Measurements from ENCODE around the gene SEMA3E.
"Not testable (repeated sequence)": the region's sequence is repeated elsewhere in the genome, so short reads cannot be mapped to it uniquely, and the experiment has no call there.

The SEMA3E gene

DNA sequence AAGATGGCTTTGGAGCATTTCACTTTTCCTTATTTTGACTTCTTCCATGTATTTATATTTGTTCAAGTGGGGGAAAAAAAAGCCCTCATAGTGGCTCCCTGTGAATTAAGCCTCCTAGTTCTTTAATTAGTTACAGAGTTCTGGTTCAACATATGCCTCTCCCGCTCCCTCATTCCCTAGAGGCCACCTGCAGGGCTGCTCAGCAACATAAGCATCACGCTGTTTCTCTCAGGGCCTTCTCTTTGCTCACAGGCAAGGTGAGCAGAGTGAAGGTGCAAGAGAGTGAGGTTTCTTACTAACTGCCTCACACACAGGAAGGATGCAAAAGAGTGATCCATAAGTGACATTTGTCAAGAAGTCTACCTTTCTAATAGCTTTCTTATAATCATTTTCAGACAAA lies 196.7 kb downstream of the SEMA3E start:
- no peak for DNase-seq (ENCODE audit: low spot score)

- no peak for DNase-seq (ENCODE audit: low spot score)
Observed at GRCh38 chr7:83451501-83452045, 197.4 kb downstream of the SEMA3E start.

DNA sequence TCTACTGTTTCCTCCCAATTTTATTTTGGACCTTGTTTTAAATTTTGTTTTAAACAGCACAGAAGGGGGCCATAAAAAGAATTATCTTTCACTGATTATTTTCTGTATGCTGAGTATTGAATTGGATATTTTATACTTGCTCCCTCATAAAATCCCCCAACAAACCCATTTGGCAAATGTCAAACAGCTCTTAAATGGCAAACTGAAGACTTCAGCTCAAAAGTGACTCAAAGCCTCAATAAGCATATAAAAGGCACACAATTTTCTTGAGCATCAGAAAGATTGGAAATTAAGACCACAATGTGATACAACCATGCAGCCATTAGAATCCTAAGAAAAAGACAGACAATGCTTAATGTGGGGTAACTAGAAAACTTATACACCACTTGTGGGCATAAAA lies 199.2 kb downstream of the SEMA3E start:
- DNase-seq (ENCODE audit: low spot score) = no peak

GRCh38 chr7:83447681-83448080 lies 201.3 kb downstream of the SEMA3E start:
- no peak for DNase-seq (ENCODE audit: low spot score)

- DNase-seq (ENCODE audit: low spot score) = no peak
Observed at GRCh38 chr7:83446102-83446669, 202.8 kb downstream of the SEMA3E start.

DNA sequence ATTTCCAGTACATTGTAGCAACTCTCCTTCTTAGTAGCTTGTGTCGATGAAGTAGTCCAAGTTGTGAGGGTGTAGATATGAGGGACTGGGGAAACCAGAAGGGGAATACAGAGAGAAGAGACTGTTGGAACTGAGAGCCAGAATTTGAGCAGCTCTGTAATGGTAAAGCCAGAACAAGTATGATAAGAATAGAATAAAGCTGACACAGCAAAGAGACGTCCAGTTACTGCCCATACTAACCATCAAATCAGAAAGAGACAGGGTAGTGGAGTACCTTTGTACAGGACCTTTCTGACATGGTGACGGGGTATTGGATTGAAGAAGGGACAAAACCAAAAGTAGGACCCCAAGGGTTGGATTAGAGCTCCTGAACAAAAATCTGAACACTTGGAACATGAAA lies 206.0 kb downstream of the SEMA3E start:
- no peak for DNase-seq (ENCODE audit: low spot score)

DNA sequence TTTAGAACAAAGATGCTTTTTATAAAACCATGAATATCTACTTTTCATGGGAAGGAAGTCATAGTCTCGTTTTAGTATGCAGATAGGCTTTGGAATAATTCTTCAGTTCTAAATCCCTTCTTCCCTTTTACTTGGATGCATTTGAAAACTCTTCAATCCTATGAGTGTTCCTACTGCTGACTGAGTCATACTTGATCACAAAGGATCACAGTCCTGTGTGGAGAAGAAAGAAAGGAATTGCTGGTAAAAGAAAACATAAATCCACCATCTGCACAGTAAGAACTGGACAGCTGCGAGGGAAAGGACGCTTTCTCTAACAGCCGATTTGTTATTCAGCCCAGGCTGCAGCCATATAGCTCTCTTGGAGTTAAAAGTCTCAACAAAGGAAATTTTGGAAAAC lies 209.9 kb downstream of the SEMA3E start:
- no peak for DNase-seq (ENCODE audit: low spot score)

DNA sequence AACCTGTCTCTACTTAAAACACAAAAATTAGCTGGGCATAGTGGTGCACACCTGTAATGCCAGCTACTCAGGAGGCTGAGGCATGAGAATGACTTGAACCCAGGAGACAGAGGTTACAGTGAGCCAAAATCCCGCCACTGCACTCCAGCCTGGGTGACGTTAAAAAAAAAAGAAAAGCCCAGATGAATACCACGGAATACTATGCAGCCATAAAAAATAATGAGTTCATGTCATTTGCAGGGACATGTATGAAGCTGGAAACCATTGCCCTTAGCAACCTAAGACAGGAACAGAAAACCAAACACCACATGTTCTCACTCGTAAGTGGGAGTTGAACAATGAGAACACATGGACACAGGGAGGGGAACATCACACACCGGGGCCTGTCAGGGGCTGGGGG lies 218.7 kb downstream of the SEMA3E start:
- not testable (repeated sequence) for DNase-seq (ENCODE audit: low spot score)

DNA sequence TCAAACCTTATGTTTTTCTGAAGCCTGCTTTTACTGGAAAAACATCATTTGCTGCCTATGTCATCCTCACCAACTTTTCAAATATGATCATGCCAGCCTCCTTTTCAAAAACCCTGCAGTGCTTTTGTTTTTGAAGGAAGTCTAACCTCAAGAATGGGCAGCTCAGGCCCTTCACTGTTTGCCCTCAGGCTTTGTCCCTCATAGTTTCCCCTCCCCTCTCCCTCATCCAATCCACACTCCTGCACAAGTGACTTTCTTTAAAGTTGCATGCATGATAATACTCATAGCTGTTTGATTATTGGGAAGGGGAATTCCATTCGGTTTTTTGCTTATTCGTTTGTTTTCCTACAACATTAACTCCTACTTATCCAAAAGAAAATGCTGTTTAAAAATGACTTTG lies 219.4 kb downstream of the SEMA3E start:
- no peak for DNase-seq (ENCODE audit: low spot score)

DNA sequence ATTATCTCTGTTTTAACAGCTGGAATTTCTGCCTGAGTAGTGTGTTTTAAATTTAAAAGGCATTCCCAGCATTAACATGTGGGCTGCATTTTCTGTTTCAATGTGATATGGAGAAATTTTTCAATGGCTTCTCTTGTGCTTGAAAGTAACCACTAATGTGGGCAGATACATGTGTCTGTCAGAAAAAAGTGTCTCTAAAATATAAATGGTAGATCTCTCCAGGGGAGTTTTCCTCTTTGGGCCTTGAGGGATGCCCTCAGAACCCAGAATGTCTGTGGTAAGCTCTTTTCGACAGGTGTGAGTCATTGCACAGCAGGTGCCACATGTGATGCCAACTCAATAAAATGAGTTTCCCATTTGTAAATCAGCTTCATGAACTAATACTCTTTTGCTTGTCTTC lies 221.1 kb downstream of the SEMA3E start:
- no peak for DNase-seq (ENCODE audit: low spot score)

GRCh38 chr7:83426325-83426724 lies 222.6 kb downstream of the SEMA3E start:
- no peak for DNase-seq (ENCODE audit: low spot score)

DNA sequence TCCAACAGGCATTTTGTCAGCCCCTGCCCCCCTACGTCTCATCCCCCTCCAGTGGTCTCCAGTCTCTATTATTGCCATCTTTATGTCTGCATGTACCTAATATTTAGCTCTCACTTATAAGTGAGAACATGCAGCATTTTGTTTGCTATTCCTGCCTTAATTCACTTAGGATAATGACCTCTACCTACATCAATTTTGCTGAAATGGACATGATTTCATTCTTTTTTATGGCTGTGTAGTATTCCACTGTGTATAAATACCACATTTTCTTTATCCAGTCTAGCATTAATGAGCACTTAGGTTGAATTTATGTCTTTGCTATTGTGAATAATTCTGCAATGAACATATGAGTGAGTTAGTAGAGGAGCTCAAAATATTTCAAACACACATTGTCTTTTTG lies 229.9 kb downstream of the SEMA3E start:
- no peak for DNase-seq (ENCODE audit: low spot score)

DNA sequence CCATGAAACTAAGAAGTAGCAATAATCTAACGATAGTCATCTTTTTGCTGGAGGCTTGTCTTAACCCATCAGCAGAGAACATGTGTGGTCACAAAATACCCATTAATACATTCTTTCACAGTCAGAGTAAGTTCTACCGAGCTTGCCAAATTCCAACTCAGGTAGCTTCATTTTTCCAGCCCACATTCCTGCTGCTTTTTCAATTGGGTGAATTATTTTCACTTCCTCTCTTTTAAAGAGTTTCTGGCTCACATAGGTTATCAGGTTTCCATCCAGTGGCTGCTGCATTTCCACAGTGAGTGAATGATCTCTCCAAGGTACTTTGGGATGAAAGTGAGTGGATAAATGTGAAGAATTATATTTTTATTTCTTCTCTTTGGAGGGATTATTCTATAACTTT lies 233.1 kb downstream of the SEMA3E start:
- DNase-seq (ENCODE audit: low spot score) = no peak

GRCh38 chr7:83414947-83415346 lies 234.0 kb downstream of the SEMA3E start:
- no peak for DNase-seq (ENCODE audit: low spot score)

DNA sequence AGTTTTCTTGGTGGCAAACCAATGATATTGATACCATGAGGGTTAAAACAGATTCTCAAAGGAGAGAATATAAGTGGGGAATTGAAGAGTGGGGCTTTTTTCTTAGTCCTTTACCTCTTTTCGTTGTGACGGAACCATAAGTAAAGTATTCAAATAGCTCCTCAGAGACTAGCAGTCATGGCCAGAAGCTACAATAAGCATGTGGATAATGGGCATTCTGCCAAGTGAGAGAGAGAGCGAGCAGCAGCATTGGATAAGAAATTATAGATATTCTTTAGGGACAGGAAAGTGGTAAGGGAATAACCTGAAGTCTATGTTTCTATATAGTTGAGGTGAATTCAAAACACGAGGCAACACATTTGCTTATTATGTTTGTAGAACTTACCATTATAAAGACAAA lies 235.1 kb downstream of the SEMA3E start:
- no peak for DNase-seq (ENCODE audit: low spot score)

GRCh38 chr7:83413424-83413823 lies 235.5 kb downstream of the SEMA3E start:
- no peak for DNase-seq (ENCODE audit: low spot score)

DNA sequence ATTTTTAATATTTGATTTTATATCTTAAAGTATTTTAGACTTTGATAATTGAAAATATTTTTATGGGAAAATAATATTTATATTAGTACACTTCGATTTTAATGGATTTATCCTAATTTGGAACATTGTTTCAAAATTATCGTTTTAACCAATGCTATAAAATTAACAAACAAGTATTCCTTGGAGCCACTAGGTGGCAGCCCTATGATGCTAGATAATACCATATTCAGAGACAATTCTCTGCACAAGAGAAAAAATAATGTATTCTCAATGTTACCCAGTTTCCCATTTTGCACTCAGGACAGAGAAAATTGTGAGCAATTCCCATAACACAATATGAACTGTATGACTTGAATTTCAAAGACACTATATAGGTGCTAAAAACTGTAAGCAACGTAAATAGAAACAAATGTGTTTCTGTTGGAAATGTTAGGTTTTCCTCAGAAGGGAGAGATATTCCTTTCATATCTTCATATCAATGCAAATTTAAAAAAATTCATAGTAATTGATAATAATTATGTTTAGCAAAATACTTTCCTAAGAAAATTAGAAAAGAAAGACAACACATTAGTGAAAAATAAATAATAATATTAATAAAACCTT lies 237.8 kb downstream of the SEMA3E start:
- peak; percentile 48 for DNase-seq (ENCODE audit: low spot score)

GRCh38 chr7:83394776-83395175 lies 254.2 kb downstream of the SEMA3E start:
- no peak for DNase-seq (ENCODE audit: low spot score)

DNA sequence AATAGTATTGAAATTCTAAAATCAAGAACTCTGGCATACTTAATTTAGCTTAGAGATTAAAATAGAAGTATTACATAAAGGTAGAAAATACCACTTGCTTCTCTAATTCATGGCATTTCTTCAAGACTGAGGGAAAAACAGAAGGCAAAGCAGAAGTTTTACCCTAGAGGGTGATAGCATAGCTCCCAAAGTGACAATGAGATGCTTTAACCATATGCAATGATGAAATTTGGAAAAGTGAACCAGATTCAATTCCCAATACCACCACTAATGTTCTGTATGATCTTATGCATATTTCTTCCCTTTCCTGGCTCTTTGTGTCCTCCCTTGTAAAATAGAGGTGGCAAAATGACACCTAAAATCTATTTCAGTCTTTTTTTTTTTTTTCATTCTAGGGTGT lies 260.5 kb downstream of the SEMA3E start:
- DNase-seq (ENCODE audit: low spot score) = no peak

DNA sequence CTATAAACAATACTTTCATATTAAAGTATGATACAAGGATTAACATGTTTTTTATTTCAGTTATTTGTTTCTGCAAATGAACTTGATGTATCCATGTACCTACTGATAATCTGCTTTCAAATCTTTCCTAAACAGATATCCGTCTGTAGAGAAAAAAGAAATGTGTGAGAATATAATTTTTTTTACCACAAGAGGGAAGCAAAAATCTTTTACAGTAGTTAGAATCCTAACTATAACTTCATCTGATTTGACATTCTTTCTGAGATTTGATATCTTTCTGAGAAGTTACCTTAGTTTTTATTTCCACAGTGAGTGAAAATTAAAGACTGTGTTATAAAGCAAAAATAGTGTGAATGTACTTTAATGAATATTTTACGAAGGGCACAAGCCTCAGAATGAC lies 282.3 kb downstream of the SEMA3E start:
- no peak for DNase-seq (ENCODE audit: low spot score)

DNA sequence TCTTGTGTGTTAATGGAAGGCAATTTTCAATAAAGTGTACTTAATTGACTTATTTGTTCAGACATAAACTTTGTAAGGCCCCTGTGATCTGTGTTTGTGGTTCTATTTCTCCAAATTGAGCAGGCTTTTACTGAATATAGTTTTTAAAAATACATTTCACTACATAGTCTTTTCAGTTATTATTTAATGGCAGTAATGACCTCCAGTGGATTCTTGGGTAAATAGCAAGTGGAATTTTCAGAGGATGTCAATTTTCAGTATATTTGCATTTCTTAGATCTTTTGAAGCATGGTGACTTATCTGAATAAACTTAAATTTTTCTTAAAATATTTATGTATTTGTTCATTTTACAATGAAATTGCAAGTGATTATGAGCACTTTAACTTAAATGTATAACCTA lies 283.2 kb downstream of the SEMA3E start:
- DNase-seq (ENCODE audit: low spot score) = no peak

GRCh38 chr7:83362871-83363550 lies 285.9 kb downstream of the SEMA3E start:
- no peak for DNase-seq (ENCODE audit: low spot score)

- DNase-seq (ENCODE audit: low spot score) = no peak
Observed at GRCh38 chr7:83359108-83359507, 289.8 kb downstream of the SEMA3E start.

GRCh38 chr7:83355143-83355542 lies 293.8 kb downstream of the SEMA3E start:
- DNase-seq (ENCODE audit: low spot score) = no peak
